Measurements from ENCODE around the gene SNX20. TPM values are rescaled to one million over a fixed set of nuclear protein-coding genes. Genes with fewer than 3 reads are reported as not detected.

Gene SNX20
- polyA plus RNA-seq, 4 donors = 0.60 to 0.82 (median 0.68) TPM

- no peak for DNase-seq (ENCODE audit: low read depth in 4 of 4, low spot score in 2 of 4)
These were observed 2.7 kb upstream of the SNX20 start for GRCh38 chr16:50683689-50684374.

- DNase-seq (ENCODE audit: low read depth in 4 of 4, low spot score in 2 of 4) = no peak
These were observed 587 bp downstream of the SNX20 start for GRCh38 chr16:50680556-50680893.

GRCh38 chr16:50679676-50680555 lies 1.2 kb downstream of the SNX20 start:
- DNase-seq (ENCODE audit: low read depth in 4 of 4, low spot score in 2 of 4) = no peak

- no peak for DNase-seq (ENCODE audit: low read depth in 4 of 4, low spot score in 2 of 4)
These were observed 1.8 kb downstream of the SNX20 start for GRCh38 chr16:50679266-50679665.

- no peak for DNase-seq (ENCODE audit: low read depth in 4 of 4, low spot score in 2 of 4)
These were observed 2.6 kb downstream of the SNX20 start for GRCh38 chr16:50678531-50678930.

- no peak for DNase-seq (ENCODE audit: low read depth in 4 of 4, low spot score in 2 of 4)
These were observed 3.8 kb downstream of the SNX20 start for GRCh38 chr16:50677351-50677750.

- DNase-seq (ENCODE audit: low read depth in 4 of 4, low spot score in 2 of 4) = no peak
These were observed 4.4 kb downstream of the SNX20 start for GRCh38 chr16:50676684-50677225.

GRCh38 chr16:50675686-50676610 lies 5.2 kb downstream of the SNX20 start:
- no peak for DNase-seq (ENCODE audit: low read depth in 4 of 4, low spot score in 2 of 4)

GRCh38 chr16:50674831-50675230 lies 6.3 kb downstream of the SNX20 start:
- DNase-seq (ENCODE audit: low read depth in 4 of 4, low spot score in 2 of 4) = no peak

GRCh38 chr16:50673496-50674275 lies 7.4 kb downstream of the SNX20 start:
- no peak for DNase-seq (ENCODE audit: low read depth in 4 of 4, low spot score in 2 of 4)

GRCh38 chr16:50671644-50672260 lies 9.4 kb downstream of the SNX20 start:
- no peak for DNase-seq (ENCODE audit: low read depth in 4 of 4, low spot score in 2 of 4)

- DNase-seq (ENCODE audit: low read depth in 4 of 4, low spot score in 2 of 4) = no peak
These were observed 10.6 kb downstream of the SNX20 start for GRCh38 chr16:50670476-50670875.

GRCh38 chr16:50669741-50670140 lies 11.4 kb downstream of the SNX20 start:
- DNase-seq (ENCODE audit: low read depth in 4 of 4, low spot score in 2 of 4) = no peak

GRCh38 chr16:50668368-50669008 lies 12.6 kb downstream of the SNX20 start:
- DNase-seq (ENCODE audit: low read depth in 4 of 4, low spot score in 2 of 4) = no peak

- no peak for DNase-seq (ENCODE audit: low read depth in 4 of 4, low spot score in 2 of 4)
These were observed 13.4 kb downstream of the SNX20 start for GRCh38 chr16:50667497-50668367.

GRCh38 chr16:50666658-50667496 lies 14.2 kb downstream of the SNX20 start:
- DNase-seq (ENCODE audit: low read depth in 4 of 4, low spot score in 2 of 4) = no peak
